Measurements from ENCODE around the gene AK3.
"Not testable (repeated sequence)": the region's sequence is repeated elsewhere in the genome, so short reads cannot be mapped to it uniquely, and the experiment has no call there.

DNA sequence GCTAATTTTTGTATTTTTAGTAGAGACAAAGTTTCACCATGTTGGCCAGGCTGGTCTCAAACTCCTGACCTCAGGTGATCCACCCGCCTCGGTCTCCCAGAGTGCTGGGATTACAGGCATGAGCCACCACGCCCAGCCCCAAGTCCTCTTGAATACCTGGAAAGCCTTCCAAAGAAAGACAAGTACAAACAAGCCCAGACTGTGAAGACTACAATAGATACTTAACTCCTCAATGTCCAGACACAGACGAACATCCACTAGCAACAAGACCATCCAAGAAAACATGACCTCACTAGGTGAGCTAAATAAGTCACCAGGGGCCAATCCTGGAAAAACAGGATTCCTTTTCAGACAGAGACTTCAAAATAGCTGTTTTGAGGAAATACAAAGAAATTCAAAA is 42.2 kb upstream of the AK3 start:
- TF ChIP-seq CTCF (optimal IDR thresholded peaks at IDR 0.05 in 1 of 3, IDR thresholded peaks at IDR 0.05 in 1 of 3, conservative IDR thresholded peaks at IDR 0.05 in 1 of 3; ENCODE audit: extremely low read depth in 1 of 3, insufficient read depth in 2 of 3, low read length in 3 of 3); EZH2 (IDR thresholded peaks at IDR 0.05; ENCODE audit: low read length): not testable (repeated sequence)
